Activated CD4-positive, alpha-beta T cell treated with anti-CD3 and anti-CD28 coated beads for 48 hours (primary cell): ENCODE measurements around the gene MTAP.

Source experiments
- DNase-seq: peaks from one replicate; pipeline ENCODE4 v3.0.0-alpha.2; 2020

MTAP gene

DNA sequence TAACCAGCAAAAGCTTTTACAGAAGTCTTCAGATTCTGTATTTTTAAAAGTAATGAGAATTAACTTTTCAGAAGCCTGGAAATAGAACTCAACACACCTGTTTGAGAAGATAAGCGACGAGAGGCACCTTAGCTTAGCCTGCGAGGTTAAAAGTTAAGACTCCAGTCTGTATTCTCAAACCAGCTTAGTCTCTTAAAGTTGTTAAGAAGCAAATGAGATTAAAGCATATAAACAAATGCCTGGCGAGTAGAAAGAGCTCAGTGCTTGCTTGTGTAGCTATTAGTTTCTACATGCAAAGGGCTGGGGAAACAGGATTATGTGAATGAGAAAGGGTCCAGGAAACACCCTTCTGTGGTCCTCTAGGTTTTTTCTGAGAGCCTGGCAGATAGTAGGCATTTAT lies 51.7 kb downstream of the MTAP start:
- no peak for DNase-seq

DNA sequence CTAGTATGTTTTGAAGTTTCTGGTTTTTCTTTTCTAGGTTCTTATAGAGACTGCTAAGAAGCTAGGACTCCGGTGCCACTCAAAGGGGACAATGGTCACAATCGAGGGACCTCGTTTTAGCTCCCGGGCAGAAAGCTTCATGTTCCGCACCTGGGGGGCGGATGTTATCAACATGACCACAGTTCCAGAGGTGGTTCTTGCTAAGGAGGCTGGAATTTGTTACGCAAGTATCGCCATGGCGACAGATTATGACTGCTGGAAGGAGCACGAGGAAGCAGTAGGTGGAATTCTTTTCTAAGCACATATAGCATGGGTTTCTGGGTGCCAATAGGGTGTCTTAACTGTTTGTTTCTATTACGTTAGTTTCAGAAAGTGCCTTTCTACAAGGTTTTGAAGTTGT lies 52.2 kb downstream of the MTAP start:
- DNase-seq, result no peak

- DNase-seq, result no peak
Observed at GRCh38 chr9:21856301-21857094, 54.1 kb downstream of the MTAP start.

DNA sequence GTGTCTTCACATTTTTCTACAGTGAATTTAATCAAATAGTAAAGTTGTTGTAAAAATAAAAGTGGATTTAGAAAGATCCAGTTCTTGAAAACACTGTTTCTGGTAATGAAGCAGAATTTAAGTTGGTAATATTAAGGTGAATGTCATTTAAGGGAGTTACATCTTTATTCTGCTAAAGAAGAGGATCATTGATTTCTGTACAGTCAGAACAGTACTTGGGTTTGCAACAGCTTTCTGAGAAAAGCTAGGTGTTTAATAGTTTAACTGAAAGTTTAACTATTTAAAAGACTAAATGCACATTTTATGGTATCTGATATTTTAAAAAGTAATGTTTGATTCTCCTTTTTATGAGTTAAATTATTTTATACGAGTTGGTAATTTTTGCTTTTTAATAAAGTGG lies 60.4 kb downstream of the MTAP start:
- DNase-seq, result no peak

DNA sequence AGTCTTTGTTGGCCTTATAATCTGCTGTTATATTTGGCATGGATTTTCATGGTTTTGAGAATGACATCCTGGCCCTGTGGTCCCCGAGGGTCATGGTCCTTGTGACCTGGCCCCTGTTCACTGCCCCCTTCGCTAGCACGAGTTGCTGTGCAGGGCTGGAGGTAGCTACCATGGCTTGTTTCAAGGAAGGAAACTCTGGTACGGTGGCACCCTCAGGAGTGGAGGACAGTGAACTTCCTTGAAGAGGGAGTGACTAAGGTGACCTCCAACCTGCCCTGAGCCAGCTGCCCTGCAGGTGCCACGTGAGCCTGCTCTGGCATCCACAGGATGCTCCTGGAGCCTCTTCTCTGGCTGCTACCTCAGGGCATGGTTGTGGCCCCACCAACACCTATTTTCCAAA lies 62.1 kb downstream of the MTAP start:
- no peak for DNase-seq

- DNase-seq, result no peak
Observed at GRCh38 chr9:21866302-21866701, 63.9 kb downstream of the MTAP start.

DNA sequence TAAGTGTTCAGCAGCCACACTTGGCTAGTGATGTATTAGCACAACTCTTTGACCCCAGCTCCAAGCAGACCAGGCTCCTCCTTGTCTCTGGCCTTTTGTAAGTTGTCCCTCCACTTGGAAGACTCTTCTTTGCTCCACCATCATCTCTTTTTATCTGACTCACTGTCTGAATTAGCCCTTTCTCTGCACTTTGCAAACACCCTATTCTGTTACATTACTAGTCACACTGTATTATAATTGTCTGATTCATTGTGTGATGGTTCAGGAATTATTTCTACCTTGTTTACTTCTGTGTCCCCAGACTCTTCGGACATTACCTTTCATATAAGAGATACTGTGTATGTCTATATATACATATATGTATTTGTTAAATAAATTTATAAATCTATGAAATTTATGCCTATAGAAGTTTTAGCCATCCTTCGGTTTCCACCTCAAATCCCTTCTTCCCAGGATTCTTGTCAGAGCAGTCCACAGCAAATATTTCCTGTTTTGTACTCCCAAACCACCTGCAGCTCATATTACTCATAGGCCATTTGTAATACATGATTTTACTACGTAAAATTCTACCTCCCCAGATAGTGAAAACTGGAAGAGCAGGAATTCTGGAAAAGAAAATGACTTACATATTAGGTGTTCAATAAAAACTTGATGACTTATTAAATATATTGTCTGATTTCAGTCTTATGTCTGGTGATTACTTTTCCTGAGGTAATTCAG lies 69.0 kb downstream of the MTAP start:
- DNase-seq, result no peak

- DNase-seq, result no peak
Observed at GRCh38 chr9:21872696-21873095, 70.3 kb downstream of the MTAP start.

DNA sequence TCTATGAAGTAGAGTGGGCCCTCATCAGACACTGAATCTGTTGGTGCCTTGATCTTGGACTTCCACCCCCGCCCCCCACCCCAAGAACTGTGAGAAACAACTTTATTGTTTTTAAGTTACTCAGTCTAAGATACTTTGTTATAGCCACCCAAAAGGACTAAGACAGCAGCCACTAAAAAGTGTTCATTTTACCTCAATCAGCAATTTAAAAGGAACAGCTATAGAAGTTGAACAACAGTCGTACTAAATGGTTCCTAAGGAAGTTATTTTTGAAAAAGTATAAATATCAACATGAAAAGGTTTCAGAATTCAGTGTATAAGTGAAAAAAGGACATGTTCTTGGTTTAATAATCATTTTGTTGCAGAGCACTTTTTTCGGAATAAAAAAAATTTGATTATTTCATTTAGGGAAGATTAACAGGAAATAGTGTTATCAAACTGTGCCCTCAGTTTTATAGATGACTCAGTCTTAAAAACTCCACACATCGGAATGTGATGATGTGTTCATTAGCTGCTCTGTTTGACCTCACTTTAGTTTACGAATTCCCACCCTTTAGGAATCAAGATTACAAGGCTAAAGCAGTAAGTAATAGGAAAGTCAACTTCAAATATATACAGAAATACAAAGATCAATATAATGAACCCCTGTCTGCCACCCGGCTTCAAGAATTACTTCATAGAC lies 71.2 kb downstream of the MTAP start:
- DNase-seq, result no peak

- no peak for DNase-seq
Observed at GRCh38 chr9:21875893-21876292, 73.5 kb downstream of the MTAP start.

DNA sequence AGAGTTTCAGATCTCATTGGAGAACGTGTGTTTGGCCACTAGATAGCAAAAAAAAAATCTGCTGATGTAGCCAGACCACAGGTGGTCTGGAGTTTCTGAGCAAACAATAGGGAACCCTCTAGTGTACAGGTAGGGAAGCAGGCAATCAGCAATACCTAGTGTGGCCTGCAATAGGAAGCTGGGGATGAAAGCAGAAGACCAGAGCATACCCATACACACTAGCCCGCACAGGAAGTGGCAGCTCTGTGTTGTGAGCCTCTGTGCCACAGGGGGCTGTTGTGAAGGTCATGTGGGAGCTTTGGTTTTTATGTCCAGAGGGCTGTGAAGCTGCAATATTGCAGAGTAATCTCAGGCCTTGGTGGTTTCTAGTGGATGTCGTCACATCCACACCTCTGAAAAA lies 81.2 kb downstream of the MTAP start:
- no peak for DNase-seq

DNA sequence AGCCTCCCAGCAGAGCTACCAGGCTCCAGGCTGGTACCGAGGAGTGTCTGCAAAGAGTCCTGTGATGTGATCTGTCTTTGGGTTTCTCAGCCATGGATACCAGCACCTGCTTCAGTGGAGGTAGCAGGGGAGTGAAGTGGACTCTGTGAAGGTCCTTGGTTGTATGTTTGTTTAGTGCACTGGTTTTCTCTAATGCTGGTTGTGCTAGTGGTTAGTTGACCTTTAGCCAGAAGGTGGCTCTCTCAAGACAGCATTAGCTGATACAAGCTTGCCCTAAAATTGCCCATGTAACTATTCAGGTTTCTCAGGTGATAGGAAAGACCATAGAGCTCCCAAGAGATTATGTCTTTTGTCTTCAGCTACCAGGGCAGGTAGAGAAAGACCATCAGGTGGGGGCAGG lies 87.2 kb downstream of the MTAP start:
- no peak for DNase-seq

GRCh38 chr9:21890696-21891095 lies 88.3 kb downstream of the MTAP start:
- DNase-seq, result no peak

DNA sequence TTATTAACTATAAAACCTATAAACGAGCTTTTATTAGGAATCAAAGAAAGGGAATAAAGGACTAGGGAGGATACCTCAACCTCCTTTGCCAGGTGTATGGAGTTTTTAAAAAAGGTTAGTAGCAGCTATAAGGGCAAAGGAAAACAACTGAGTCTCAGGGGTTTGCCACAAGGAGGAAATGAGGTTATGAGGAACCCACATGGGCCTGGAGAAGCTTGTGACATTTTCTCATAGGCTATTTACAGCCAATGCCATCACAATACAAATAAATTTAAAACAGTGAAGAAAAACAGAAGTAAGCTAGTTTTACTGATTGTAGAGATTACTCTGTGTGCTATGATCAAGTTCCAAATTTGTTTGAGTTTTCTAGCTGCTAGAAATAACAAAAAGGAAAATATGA lies 99.1 kb downstream of the MTAP start:
- no peak for DNase-seq

GRCh38 chr9:21902136-21902535 lies 99.7 kb downstream of the MTAP start:
- no peak for DNase-seq

DNA sequence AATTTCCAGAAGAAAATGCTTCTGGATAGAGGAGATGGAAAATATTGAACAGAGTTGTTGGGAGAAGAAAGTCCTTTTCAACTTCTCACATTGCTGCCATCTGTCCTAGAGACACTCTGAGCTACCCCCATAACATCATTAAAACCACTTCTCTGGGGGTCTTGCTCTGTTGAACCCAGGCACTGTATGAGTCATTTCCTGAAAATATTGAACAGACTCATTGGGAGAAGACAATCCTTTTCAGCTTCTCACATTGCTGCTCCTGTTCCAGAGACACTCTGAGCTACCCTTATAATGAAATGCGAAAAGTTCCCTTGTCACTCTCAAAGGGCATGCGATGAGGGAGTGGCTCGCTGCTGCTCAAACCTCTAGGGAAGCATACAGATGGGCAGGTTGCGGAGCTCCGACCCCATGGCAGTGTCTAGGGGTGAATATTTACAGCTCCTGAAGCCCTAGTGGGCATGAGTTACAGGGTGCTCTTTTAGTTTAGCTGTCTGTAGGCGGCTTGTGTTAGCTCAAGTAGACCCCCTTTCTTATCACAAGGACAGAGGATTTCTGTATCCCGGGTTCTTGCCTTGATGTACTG lies 101.0 kb downstream of the MTAP start:
- DNase-seq, result no peak

- DNase-seq, result no peak
Observed at GRCh38 chr9:21904371-21904770, 101.9 kb downstream of the MTAP start.

DNA sequence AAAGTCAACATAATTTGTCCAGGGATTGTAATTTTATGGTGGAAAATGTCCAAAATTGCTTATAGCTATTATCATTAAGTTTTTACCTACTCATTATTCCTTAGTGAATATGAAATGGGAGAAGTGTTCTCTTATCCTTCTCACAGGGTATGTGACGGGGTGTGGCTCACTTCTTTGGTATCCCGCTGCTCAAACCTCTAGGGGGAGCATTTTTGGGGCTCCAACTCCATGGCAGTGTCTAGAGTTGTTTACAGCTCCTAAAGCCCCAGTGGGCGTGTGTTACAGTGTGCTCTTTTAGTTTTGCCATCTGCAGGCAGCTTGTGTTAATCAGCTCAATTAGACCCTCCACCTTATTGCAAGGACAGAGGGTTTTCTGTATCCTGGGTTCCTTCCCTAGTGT lies 102.3 kb downstream of the MTAP start:
- no peak for DNase-seq

DNA sequence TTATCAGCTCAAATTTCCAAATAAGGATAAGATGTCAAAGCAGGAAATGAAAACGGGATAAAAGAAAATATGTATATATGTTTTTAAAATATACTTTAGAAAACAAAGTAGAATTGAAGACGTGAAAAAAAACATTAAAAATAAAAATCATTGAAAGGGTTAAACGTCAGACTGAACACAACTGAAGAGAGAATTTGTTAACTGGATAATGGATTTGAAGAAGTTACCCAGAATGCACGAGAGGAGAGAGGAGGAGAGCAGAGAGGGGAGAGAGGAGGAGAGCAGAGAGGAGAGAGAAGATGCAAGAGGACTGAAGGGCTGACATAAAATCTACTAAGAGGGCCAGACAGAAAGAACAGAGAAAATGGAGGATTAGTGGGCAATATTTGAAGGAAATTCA lies 103.8 kb downstream of the MTAP start:
- DNase-seq, result no peak

DNA sequence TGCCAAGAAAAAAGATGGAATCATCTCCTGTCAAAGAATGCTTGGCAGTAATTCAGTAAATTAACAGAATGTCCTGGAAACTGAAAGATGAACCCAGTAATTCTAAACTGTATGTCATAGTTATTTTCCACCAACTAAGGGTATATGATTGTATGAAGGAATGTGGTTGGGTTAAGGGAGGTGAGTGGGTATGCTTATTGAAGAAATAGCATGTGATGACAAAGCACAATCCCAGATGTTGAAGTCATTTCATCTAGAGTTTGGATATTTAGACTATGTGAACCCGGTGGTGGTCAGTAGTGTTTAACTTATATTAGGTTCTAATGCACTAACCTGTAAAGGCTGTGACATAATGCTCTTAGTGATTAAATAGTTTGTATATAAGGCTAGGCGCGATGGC lies 104.4 kb downstream of the MTAP start:
- DNase-seq, result no peak

GRCh38 chr9:21919377-21920362 lies 117.2 kb downstream of the MTAP start:
- no peak for DNase-seq

DNA sequence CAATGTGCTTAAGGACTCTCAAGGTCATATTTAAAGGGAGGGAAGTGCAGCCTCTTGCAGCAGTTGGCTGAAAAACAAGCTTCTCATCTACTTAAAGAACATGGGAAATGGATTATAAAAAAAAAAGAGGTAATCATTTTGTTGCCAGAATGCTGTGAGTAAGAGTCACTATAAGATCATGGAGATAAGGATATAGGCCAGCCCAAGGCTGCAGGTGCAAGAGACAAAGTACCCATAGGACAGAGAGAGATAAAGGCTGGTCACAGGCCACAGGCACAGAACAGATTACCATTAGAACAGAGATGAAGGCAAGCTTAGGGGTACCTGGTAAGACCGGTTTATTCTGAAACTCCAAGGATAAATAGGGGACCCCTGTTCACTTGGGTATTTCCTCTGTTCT lies 121.3 kb downstream of the MTAP start:
- no peak for DNase-seq
